A549 (cell line): ENCODE measurements around the gene CLCN3. TPM values are rescaled to one million over a fixed set of nuclear protein-coding genes. Genes with fewer than 3 reads are reported as not detected.

Experiments
- ATAC-seq, 2 experiments: fragments of 200-7000 bp in 1 of 2; fragments of >200 bp in 1 of 2; cut with Nextera tagmentation in 1 of 2; cut with Tn5 transposase in 1 of 2; 3 replicates each; pipeline versions ENCODE4 v1.8.0 to v1.9.1; 2018 to 2020; ENCODE audit warnings: mild to moderate bottlenecking in 1 of 2, moderate library complexity in 1 of 2
- CTCF ChIA-PET: fragments of 300-600 bp; sonication (Branson Sonifier 250); formaldehyde crosslinking; extraction: SDS; loops from one replicate; lab custom pipeline; 2021; ENCODE audit warnings: antibody characterized with exemption, inconsistent platforms; lab: Yijun Ruan, JAX
- POLR2A ChIA-PET: fragments of 350-600 bp; formaldehyde crosslinking; extraction: SDS; loops from one replicate; lab custom pipeline; 2021; ENCODE audit warnings: antibody characterized with exemption, inconsistent platforms; lab: Yijun Ruan, JAX
- DNase-seq, 2 experiments: peaks; one replicate each; pipeline versions ENCODE4 v3.0.0 to v3.0.0-alpha.2; 2011 to 2016; ENCODE audit warnings: low read depth in 1 of 2, low spot score in 1 of 2
- FAIRE-seq: peaks from 2 replicates; lab custom pipeline; 2011; peaks lifted over from hg19 to GRCh38; lab: Jason Lieb, UNC
- H3K27ac ChIP-seq, 2 experiments: fragments of >200 bp; sonication (Bioruptor Twin); formaldehyde crosslinking; 3 replicates each; pipeline ENCODE4 v1.5.1; 2016 to 2017
- H3K4me1 ChIP-seq: fragments of >200 bp; sonication (Bioruptor Twin); formaldehyde crosslinking; 3 replicates; pipeline ENCODE4 v1.6.1; 2016
- H3K4me2 ChIP-seq: fragments of >200 bp; sonication (Bioruptor Twin); formaldehyde crosslinking; 3 replicates; pipeline ENCODE4 v1.6.1; 2016
- H3K4me3 ChIP-seq: fragments of >200 bp; sonication (Bioruptor Twin); formaldehyde crosslinking; 3 replicates; pipeline ENCODE4 v1.5.1; 2016
- H3K9me3 ChIP-seq: fragments of >200 bp; sonication (Bioruptor Twin); formaldehyde crosslinking; 3 replicates; pipeline ENCODE4 v1.6.1; 2016
- BHLHE40 ChIP-seq: IDR thresholded peaks from 2 replicates; pipeline ENCODE4 v1.6.1; 2012; ENCODE audit warnings: low read depth, low read length, inconsistent platforms
- CEBPB ChIP-seq, 2 experiments: fragments of >200 bp in 1 of 2; sonication (Bioruptor Twin) in 1 of 2; formaldehyde crosslinking in 1 of 2; IDR thresholded peaks; 2 replicates each; pipeline ENCODE4 v1.6.1; 2012 to 2016
- EHF ChIP-seq: fragments of 250-450 bp; sonication (Bioruptor Pico); IDR thresholded peaks from 2 replicates; pipeline ENCODE4 v1.5.0; 2020; ENCODE audit warnings: mild to moderate bottlenecking
- FOSB ChIP-seq: fragments of 250-450 bp; sonication (Bioruptor Pico); IDR thresholded peaks from 2 replicates; pipeline ENCODE4 v1.5.0; 2020; ENCODE audit warnings: mild to moderate bottlenecking, moderate library complexity
- HDAC2 ChIP-seq: fragments of 200-600 bp; sonication (generic); IDR thresholded peaks from 2 replicates; pipeline ENCODE4 v1.6.1; 2016
- HOXA7 ChIP-seq: fragments of 250-450 bp; sonication (Bioruptor Pico); IDR thresholded peaks from 2 replicates; pipeline ENCODE4 v1.5.0; 2020; ENCODE audit warnings: mild to moderate bottlenecking, moderate library complexity
- JUNB ChIP-seq: fragments of >200 bp; sonication (Bioruptor Twin); formaldehyde crosslinking; IDR thresholded peaks from 2 replicates; pipeline ENCODE4 v1.6.1; 2016
- MYC ChIP-seq: IDR thresholded peaks from 2 replicates; pipeline ENCODE4 v1.6.1; 2012; ENCODE audit warnings: mild to moderate bottlenecking, inconsistent platforms, low read length, improper control_type of control experiment, borderline replicate concordance
- NFE2L2 ChIP-seq: fragments of 150-350 bp; conservative IDR thresholded peaks from 2 replicates; pipeline ENCODE4 v1.6.1; 2014; ENCODE audit warnings: low read length
- NR3C1 ChIP-seq: fragments of >200 bp; sonication (Bioruptor Twin); formaldehyde crosslinking; IDR thresholded peaks from 3 replicates; pipeline ENCODE4 v1.6.1; 2017
- POLR2AphosphoS2 ChIP-seq: conservative IDR thresholded peaks from 2 replicates; pipeline ENCODE4 v1.6.1; 2012; ENCODE audit warnings: low read length, improper control_type of control experiment, inconsistent platforms
- RAD21 ChIP-seq, 2 experiments: fragments of >200 bp in 1 of 2; sonication (Bioruptor Twin) in 1 of 2; formaldehyde crosslinking in 1 of 2; IDR thresholded peaks in 1 of 2; conservative IDR thresholded peaks in 1 of 2; 2 replicates in 1 of 2; 3 replicates in 1 of 2; pipeline ENCODE4 v1.6.1; 2012 to 2018; ENCODE audit warnings: inconsistent platforms in 1 of 2
- RARB ChIP-seq: fragments of 250-450 bp; sonication (Bioruptor Pico); IDR thresholded peaks from 2 replicates; pipeline ENCODE4 v1.8.0; 2021; ENCODE audit warnings: mild to moderate bottlenecking, moderate library complexity
- RCOR1 ChIP-seq: fragments of 150-350 bp; IDR thresholded peaks from 2 replicates; pipeline ENCODE4 v1.6.1; 2014; ENCODE audit warnings: antibody characterized with exemption, low read length, low read depth
- RFX5 ChIP-seq: fragments of 450-650 bp; IDR thresholded peaks from 2 replicates; pipeline ENCODE4 v1.7.1; 2014; ENCODE audit warnings: antibody characterized with exemption, mild to moderate bottlenecking, moderate library complexity
- RNF2 ChIP-seq: fragments of 200-600 bp; sonication (generic); IDR thresholded peaks from 2 replicates; pipeline ENCODE4 v1.6.1; 2016; ENCODE audit warnings: low read depth, mild to moderate bottlenecking, antibody characterized with exemption, moderate library complexity, borderline replicate concordance
- SREBF2 ChIP-seq: fragments of 450-650 bp; IDR thresholded peaks from 2 replicates; pipeline ENCODE4 v1.6.1; 2014; ENCODE audit warnings: mild to moderate bottlenecking, moderate library complexity
- TP53 ChIP-seq: fragments of 250-450 bp; sonication (Bioruptor Pico); IDR thresholded peaks from 2 replicates; pipeline ENCODE4 v1.5.0; 2021; ENCODE audit warnings: mild to moderate bottlenecking, moderate library complexity
- ZFP36 ChIP-seq: fragments of 450-650 bp; IDR thresholded peaks from 2 replicates; pipeline ENCODE4 v1.6.1; 2014; ENCODE audit warnings: borderline replicate concordance; ENCODE audit not compliant: partially characterized antibody
- ZNF302 ChIP-seq: fragments of 250-450 bp; sonication (Bioruptor Pico); IDR thresholded peaks from 2 replicates; pipeline ENCODE4 v1.9.0; 2021; ENCODE audit warnings: inconsistent platforms, mild to moderate bottlenecking, moderate library complexity
- WGBS: methylation state at CpG from one replicate; pipeline ENCODE4 v1.1.6; 2017; ENCODE audit errors: missing lambda C conversion rate; 5-methylcytosine and 5-hydroxymethylcytosine counted together
- polyA plus RNA-seq, 4 experiments: library from polyadenylated mRNA; depleted of rRNA in 3 of 4; stranded (reverse); fragments of >200 nt; fragmentation: RNase III in 1 of 4; extraction: RNeasy Plus Mini Kit Qiagen cat#74134 plus additional on column Dnase treatment in 1 of 4; gene quantifications; 2 replicates in 3 of 4; 3 replicates in 1 of 4; pipeline ENCODE4 v1.2.3, GENCODE V29; 2011 to 2017
- TF ChIP-seq, protein P1 (sequence below): IDR thresholded peaks from 2 replicates; pipeline ENCODE4 v1.6.1; 2012

CLCN3 gene
- polyA plus RNA-seq, 2 of the 4 experiments (the other 2 are of a cell fraction) = 18.8 to 53.6 TPM

DNA sequence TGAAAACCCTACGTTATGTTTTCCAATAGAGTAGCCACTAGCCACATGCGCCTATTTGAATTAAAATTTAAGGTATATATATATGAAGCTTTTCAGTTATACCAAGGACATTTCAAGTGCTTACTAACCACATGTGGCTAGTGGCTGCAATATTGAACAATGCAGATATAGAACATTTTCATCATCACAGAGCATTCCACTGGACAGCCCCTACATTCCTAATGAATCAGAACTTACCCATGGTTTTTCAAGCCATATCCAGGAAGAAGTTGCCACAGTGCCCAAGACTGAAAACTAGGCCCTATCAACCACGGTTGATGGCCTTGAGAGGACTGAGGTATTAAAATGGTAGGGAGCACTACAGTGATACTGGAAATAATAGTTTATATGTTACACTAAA is 37.7 kb upstream of the CLCN3 start:
- no peaks in the 10 kb centered on the region for H3K9me3 ChIP-seq
- TF ChIP-seq POLR2AphosphoS2 = no peak
- DNase-seq = no peak
- ATAC-seq = no peak
- no peak for FAIRE-seq
- POLR2A ChIA-PET = no interaction called here
- no peaks in the 10 kb centered on the region for H3K4me1 ChIP-seq
- no peak overlapping the region for H3K27ac ChIP-seq
- no peak overlapping the region for H3K4me2 ChIP-seq
- H3K4me3 ChIP-seq = no peak overlapping the region
- CTCF ChIA-PET = no interaction called here
- 96% methylated on average over 3 of the region's 3 CpGs for WGBS

DNA sequence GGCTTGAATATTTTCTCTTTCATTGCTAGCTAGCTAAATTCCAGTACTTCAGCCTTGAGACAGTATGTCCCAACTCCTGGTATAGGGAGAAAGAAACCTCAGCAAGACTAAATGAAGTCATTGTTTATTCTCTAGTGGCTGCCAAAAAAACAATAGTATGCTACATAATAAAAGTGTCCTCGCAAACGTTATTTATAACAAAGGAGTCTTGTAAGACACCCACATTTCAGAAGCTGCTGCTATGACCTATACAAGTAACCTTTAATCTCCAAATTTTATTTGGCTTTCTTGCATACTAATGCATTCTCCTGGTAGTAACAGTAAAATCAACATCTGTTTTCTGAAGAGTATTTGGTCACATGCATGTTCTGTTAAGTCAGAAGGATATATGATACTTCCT is 36.8 kb upstream of the CLCN3 start:
- no peak for FAIRE-seq
- CTCF ChIA-PET = no interaction called here
- Histone ChIP-seq H3K4me1 (no peaks in the 10 kb centered on the region), H3K4me2 (no peak overlapping the region), H3K27ac (no peak overlapping the region), H3K9me3 (no peaks in the 10 kb centered on the region), H3K4me3 (no peak overlapping the region)
- POLR2A ChIA-PET = no interaction called here
- no peak for TF ChIP-seq ZNF302
- no peak for TF ChIP-seq RARB
- no peak for TF ChIP-seq RFX5
- no peak for TF ChIP-seq JUNB
- no peak for TF ChIP-seq NFE2L2
- TF ChIP-seq, protein P1, sequence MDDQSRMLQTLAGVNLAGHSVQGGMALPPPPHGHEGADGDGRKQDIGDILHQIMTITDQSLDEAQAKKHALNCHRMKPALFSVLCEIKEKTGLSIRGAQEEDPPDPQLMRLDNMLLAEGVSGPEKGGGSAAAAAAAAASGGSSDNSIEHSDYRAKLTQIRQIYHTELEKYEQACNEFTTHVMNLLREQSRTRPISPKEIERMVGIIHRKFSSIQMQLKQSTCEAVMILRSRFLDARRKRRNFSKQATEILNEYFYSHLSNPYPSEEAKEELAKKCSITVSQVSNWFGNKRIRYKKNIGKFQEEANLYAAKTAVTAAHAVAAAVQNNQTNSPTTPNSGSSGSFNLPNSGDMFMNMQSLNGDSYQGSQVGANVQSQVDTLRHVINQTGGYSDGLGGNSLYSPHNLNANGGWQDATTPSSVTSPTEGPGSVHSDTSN = no peak
- no peak for TF ChIP-seq POLR2AphosphoS2
- no peak for DNase-seq
- ATAC-seq = no peak
- 82% methylated on average over 2 of the region's 2 CpGs for WGBS

DNA sequence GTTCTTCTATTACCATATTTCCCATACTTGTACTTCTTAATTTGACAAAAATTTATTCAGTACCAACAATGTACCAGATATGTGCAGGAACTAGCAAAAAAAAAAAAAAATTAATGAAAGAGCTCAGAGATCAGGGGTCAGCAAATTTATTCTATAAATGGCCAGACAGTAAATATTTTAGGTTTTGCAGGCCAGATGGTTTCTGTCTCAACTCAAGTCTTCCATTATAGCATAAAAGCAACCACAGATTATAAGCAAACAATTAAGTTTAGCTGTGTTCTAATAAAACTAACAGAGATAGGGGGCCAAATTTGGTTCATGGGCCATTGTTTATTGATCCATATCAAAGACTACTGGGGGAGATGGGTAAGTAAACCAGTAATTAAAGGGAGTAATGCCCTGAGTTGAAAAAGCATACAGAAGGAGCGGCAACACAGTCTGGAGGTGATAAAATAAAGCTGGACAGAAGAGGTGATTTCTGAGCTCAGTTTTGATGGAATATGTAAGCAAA is 27.3 kb upstream of the CLCN3 start:
- ChIA-PET POLR2A (no interaction called here), CTCF (interaction anchor here (0.9 kb wide), 1 partner anchor 19 kb away, joined by 3 read pairs; the partner anchor contains the start of gene NEK1)
- DNase-seq (no peak), FAIRE-seq (no peak)
- WGBS = 97% methylated on average over 1 of the region's 1 CpG
- Histone ChIP-seq H3K9me3 (no peaks in the 10 kb centered on the region), H3K27ac (no peak overlapping the region)
- no peak for TF ChIP-seq POLR2AphosphoS2
- no peak for TF ChIP-seq RNF2
- TF ChIP-seq EHF (CRISPR knock-in tag) = no peak
- no peak for TF ChIP-seq FOSB (CRISPR knock-in tag)
- TF ChIP-seq NR3C1 = no peak
- TF ChIP-seq RAD21 (conservative IDR thresholded peaks at IDR 0.05 in 1 of 2, IDR thresholded peaks at IDR 0.05 in 1 of 2) = no peak
- TF ChIP-seq HOXA7 = no peak
- TF ChIP-seq, all 56 proteins: peak for 0
- no peaks in the 10 kb centered on the region for H3K4me1 ChIP-seq
- ATAC-seq = no peak
- no peak overlapping the region for H3K4me2 ChIP-seq
- no peak overlapping the region for H3K4me3 ChIP-seq

DNA sequence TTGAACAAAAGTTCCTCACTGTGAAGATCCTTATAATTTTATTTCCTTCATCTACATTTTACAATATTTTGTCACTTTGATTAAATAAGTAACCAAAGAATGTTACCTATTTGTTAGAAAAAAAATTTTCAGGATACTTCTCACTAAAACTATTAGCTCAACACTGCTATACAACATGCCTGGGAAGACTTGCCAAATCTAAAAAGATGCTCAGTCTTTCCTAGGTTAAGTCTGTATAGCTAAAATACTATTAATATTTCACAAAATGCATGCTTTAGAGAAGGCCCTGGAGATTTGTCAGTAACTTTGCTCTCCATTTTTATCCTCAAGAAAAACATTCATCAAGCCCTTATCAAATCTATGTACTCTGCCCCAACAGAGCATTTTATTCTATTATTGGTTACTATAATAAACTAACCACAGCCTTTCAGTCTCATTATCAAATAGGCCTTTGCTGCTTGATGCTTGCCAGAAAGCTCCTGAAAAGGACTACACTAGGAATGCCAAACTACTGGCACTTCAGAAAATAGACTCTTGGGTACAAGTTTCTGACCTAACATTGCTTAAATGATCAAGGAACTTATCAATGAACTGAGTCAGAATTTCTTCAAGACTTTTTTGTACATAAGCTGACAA is 25.7 kb upstream of the CLCN3 start:
- no peak for DNase-seq
- ATAC-seq = no peak
- Histone ChIP-seq H3K4me3 (no peak overlapping the region), H3K27ac (no peak overlapping the region), H3K4me2 (no peak overlapping the region), H3K4me1 (no peaks in the 10 kb centered on the region), H3K9me3 (no peaks in the 10 kb centered on the region)
- TF ChIP-seq ZFP36 = no peak
- TF ChIP-seq BHLHE40 = no peak
- no peak for TF ChIP-seq MYC
- TF ChIP-seq RARB = no peak
- no peak for TF ChIP-seq SREBF2
- TF ChIP-seq, protein P1 = no peak
- TF ChIP-seq CEBPB (IDR thresholded peaks at IDR 0.05) = no peak
- TF ChIP-seq TP53 (CRISPR knock-in tag) = no peak
- no peak for TF ChIP-seq RAD21 (conservative IDR thresholded peaks at IDR 0.05 in 1 of 2, IDR thresholded peaks at IDR 0.05 in 1 of 2)
- no peak for TF ChIP-seq HDAC2
- no peak for TF ChIP-seq POLR2AphosphoS2
- TF ChIP-seq RCOR1 = no peak
- no peak for FAIRE-seq
- CTCF ChIA-PET = interaction anchor here (0.6 kb wide), 1 partner anchor 19 kb away, joined by 3 read pairs; no protein-coding TSS in a partner anchor
- POLR2A ChIA-PET = no interaction called here
